ENCODE data around the gene TYW1B.
"Not testable (repeated sequence)": the region's sequence is repeated elsewhere in the genome, so short reads cannot be mapped to it uniquely, and the experiment has no call there.

DNA sequence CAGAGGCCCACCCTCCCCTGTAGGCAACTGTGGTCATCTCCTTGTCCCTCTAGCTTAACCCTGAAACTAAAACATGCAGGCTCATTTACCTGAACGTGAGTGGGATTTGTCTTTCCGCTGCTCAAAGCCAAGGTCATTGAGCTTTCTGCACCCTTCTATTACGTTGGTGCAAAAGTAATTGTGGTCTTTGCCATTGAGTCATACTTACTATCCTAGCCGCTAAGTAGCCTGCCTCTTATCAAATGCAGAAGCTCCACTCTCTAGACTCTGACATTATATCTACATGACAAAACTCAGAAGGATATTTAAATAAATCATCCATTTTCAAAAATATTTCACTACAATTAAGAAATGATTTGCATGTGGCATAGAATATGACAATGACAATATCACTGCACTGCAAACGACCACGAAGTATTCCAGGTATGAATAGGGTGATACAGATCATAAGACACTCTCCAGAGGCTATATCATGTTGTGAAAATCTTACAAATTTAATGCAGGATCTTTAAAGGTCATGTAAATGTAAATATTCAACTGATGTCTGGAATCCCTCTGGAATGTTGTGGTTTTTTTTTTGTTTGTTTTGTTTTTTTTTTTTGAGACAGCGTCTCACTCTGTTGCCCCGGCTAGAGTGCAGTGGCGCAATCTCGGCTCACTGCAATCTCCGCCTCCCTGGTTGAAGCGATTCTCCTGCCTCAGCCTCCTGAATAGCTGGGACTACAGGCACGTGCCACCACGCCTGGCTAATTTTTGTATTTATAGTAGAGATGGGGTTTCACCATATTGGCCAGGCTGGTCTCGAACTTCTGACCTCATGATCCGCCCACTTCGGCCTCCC, 223.0 kb downstream of the TYW1B start:
- TF ChIP-seq, protein P1, sequence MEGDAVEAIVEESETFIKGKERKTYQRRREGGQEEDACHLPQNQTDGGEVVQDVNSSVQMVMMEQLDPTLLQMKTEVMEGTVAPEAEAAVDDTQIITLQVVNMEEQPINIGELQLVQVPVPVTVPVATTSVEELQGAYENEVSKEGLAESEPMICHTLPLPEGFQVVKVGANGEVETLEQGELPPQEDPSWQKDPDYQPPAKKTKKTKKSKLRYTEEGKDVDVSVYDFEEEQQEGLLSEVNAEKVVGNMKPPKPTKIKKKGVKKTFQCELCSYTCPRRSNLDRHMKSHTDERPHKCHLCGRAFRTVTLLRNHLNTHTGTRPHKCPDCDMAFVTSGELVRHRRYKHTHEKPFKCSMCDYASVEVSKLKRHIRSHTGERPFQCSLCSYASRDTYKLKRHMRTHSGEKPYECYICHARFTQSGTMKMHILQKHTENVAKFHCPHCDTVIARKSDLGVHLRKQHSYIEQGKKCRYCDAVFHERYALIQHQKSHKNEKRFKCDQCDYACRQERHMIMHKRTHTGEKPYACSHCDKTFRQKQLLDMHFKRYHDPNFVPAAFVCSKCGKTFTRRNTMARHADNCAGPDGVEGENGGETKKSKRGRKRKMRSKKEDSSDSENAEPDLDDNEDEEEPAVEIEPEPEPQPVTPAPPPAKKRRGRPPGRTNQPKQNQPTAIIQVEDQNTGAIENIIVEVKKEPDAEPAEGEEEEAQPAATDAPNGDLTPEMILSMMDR (IDR thresholded peaks at IDR 0.05): not testable (repeated sequence)
- not testable (repeated sequence) for TF ChIP-seq POLR2A, POLR2AphosphoS5 (IDR thresholded peaks at IDR 0.05)

All from breast epithelium (tissue), 3 donors.